GM13976 (cell line): ENCODE data around the gene SCCPDH.

Experiments used
- DNase-seq: peaks from one replicate; pipeline ENCODE4 v3.0.0; 2012; ENCODE audit warnings: low spot score
- CTCF ChIP-seq: IDR thresholded peaks from 2 replicates; pipeline ENCODE4 v1.5.1; 2012; ENCODE audit warnings: borderline replicate concordance, mild to moderate bottlenecking; ENCODE audit not compliant: insufficient read depth; ENCODE audit errors: extremely low read depth, missing control alignments, control extremely low read depth
- in situ Hi-C: fragments of 300-500 bp; cut with MboI; formaldehyde crosslinking; loops from one replicate; pipeline ENCODE4 v1.12.0; 2022; ENCODE audit warnings: low sequenced_read_pairs, mixed read lengths, inconsistent platforms; ENCODE audit not compliant: unreplicated experiment

The SCCPDH gene

GRCh38 chr1:246776923-246777322 lies 52.7 kb downstream of the SCCPDH start:
- in situ Hi-C loops = no loop called here
- DNase-seq = no peak

GRCh38 chr1:246778663-246779062 lies 54.5 kb downstream of the SCCPDH start:
- DNase-seq = no peak
- no peak for TF ChIP-seq CTCF
- in situ Hi-C loops = no loop called here

More at GRCh38 chr1:246776923-246777322, 52.7 kb downstream of the SCCPDH start:
- no peak for TF ChIP-seq CTCF

GRCh38 chr1:246779561-246780175 lies 55.5 kb downstream of the SCCPDH start:
- in situ Hi-C loops = no loop called here
- no peak for DNase-seq
- no peak for TF ChIP-seq CTCF

- TF ChIP-seq CTCF = no peak
- no peak for DNase-seq
- in situ Hi-C loops = no loop called here
Observed at GRCh38 chr1:246780264-246780663, 56.1 kb downstream of the SCCPDH start.

DNA sequence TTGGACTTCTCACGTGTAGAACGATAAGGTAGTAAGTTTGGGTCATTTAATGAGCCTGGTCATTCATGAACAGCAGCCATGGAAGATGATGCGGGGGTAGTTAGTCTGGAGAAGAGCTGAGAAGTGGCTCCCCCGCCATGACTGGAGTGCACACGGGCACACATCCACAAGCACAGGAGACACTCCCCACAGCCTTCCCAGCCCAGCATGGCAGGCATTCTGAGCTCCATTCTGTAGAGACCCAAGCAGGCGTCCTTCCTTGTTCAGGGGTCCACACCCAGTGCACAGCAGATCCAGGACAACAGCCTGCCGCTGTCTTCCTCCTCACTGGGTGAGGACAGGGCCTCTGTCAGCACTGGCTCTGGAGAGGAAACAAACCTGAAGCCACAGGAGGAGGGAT lies 57.0 kb downstream of the SCCPDH start:
- TF ChIP-seq CTCF = no peak
- DNase-seq = no peak
- in situ Hi-C loops = no loop called here

- TF ChIP-seq CTCF = no peak
- DNase-seq = no peak
Observed at GRCh38 chr1:246782120-246782900, 58.1 kb downstream of the SCCPDH start.

More at GRCh38 chr1:246782120-246782900, 58.1 kb downstream of the SCCPDH start:
- in situ Hi-C loops = no loop called here
